ENCODE measurements around the gene ZDHHC19.
"Not testable (repeated sequence)": the region's sequence is repeated elsewhere in the genome, so short reads cannot be mapped to it uniquely, and the experiment has no call there.

ZDHHC19 gene

DNA sequence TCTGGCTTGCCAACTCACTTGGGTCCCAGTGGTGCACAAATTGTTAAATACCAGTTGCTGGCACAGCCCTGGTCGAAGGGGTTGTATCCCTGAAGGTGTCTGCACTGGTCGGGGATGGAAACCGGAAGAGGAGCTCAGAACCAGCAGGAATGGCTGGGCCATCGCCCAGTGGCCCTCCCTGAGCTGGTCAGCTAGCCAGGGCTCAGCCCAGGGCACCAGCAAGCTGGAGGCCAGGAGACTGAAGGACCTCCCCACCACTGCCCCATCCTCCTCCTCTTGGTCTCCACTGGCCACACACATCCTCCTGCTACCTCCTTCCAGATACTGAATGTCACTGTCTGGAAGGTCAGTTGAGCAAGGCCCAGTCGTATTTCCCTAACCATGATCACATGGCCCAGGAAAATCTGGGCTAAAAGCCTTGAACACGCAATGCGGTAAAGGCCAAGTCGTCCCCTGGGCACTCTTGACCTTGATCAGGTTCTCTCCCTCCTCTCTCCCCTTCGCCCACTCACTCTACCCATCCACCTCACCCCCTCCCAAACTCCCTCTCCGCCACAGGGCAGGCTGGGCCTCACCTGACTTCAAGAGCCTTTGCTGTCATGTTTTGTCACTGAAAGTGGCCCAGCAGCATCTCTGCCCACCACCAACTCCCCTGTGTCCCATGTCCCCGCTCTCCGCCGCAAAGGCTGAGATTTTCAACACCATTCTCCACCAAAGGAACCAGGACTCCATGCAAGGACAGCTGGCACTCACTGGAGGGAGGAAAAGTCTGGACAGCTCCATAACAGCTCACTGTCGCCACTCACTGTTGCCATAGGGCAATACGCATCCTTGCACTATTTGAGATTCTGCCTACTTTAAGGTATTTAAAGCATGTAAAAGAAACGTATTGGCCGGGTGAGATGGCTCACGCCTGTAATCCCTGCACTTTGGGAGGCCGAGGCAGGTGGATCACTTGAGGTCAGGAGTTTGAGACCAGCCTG lies 12.1 kb downstream of the ZDHHC19 start:
- DNase-seq, result peak; percentile 10 to 17

DNA sequence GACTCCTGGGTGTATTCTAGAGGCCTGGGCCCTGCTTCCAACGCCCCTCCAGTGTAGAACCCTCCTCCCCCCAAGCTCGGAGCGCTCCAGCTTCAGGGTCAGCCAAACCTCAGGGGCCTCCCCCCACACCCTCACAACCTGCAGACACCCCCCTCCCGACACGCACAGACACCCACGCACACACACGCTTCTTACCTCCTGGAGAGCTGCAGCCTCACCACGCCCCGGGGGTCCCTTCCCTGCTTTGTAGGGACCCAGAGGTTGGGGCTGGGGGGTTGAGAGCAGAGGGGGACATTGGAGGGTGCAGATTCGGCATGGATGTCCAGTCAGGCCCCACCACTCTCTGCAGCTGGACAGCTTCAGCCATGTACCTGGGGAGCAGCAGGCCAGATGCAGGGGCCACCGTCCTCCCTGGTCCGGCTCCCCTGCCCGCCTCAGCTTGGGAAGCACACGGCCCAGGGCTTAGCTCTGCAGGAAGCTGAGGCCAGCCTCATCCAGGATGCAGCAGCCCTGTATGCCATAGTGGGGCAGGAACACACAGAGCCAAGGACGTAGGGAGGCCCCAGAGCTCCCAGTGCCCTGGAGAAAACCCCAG lies 13.0 kb downstream of the ZDHHC19 start:
- no peak for DNase-seq

DNA sequence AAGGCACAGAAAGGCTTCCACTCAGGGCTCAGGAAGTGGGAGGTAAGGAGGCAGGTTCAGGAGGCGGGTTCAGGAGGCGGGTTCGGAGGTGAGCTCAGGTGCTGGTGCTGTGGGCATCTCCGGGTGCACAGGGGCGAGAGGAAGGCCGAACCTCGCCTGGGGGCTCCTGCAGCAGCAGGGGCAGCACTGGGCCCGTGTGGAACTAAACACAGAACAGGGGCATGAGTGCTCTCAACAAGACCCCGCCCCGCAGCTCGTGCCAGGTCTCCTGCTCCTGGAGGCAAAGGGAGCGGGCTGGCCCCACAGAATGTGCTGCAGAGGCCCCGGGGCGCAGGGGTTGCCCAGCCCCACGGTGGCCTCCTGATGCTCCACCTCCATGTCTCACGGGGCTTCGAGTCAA lies 13.7 kb downstream of the ZDHHC19 start:
- DNase-seq, result no peak

DNA sequence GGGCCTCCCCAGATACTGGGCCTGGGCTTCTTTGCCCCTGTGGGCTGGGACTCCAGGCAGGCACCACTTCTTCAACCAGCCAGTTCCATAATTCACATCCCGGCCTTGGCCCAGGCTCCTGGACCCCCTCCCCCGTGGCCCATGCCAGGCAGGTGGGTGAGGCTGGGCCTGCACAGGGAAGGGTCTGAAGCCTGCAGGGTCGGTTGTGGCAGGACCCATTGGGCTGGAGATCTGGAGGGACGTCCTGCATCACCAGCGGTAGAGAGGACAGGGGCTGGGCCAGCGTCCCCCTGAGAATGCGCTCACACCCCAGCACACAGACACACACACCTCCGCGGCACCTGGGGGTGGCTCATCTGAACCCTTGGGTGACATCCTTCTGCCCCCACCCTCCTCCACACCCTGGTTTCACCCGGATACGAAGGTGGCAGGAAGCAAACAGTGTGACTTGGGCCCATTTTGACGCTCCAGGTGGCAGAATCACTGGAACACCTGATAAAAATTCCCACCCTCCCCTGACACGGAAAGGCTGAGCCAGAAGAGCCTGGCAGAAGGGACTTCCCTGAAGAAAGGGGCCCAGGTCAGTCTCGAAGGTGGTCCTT lies 15.4 kb downstream of the ZDHHC19 start:
- DNase-seq, result no peak

DNA sequence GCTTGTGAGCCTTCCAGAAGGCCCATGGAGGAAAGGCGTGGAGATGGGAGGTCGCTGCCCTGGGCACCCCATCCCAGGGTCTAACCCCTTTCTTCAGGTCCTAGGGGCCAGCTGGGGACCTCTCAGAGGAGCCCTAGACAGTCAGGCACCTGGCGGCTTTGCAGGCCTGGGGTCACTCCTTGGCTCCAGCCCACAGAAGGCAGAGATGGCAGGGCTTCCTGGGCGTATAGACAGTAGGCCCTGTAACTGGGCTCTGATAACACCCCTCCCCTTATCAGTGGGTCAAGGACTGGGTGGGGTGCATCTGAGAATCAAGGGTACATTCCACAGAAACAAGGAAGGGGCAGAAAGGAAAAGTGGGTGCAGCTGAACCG lies 16.7 kb downstream of the ZDHHC19 start:
- no peak for DNase-seq

DNA sequence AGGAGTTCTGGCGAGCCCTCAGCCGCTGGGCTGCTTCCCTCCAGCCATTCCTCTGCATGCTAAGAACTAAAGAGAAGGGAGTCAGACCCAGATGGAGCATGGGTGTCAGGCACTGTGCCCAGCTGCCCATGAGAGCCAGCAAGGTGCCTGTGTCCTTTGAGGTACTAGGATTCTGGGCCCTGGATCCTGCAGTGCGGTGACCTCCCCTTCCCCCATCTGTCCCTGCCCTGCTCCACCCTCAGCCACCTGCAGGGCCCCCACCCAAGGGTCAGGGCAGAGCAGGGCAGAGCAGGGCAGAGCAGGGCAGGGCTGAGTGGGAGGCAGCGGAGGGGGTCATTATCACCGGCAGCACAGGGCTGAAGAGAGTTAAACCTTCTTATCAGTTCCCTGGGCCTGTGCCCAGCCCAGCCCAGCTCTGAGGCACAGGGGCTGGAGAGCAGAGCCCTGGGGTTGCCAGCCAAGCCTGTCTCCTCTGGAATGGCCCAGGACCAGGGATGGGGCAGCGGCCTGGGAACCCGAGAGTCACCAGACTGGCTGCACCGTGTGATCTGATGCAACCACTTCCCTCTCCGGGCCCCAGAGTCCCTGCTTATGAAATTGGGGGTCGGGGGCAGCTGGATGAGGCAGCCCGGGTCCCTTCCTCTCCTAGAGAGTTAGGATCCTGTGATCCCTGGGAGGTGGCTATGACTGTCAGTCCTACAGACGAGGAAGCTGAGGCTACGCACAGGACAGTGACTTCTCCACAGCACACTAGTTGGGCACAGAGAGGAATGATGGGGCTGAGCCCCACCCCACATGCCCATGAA lies 17.3 kb downstream of the ZDHHC19 start:
- DNase-seq, result no peak

DNA sequence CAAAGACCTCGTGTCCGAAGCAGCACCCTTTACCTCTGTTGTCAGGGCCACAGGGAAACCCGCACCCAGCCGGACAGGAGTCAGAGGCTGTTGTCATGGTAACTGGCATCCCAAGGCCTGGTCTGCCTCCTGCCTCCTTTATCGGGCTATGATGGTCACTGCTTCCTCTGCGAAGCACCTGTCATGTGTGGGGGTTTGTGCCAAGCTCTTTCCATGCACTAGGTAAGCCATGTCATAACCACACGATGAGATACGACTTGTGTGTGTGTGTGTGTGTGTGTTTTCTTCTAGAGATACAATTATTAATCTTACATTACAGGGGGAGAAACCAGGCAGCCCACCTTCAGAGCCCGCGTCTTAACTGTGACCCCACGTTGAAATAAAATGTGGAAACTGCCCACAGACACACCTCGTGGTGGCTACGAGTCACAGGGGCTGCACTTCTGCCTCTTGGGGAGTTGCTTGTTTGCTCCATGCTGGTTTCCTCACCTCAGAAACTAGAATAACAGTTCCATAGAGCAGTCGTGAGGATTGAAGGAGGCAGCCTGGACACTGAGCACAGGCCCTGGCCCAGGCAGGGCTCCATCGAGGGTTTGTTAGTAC lies 18.0 kb downstream of the ZDHHC19 start:
- no peak for DNase-seq

DNA sequence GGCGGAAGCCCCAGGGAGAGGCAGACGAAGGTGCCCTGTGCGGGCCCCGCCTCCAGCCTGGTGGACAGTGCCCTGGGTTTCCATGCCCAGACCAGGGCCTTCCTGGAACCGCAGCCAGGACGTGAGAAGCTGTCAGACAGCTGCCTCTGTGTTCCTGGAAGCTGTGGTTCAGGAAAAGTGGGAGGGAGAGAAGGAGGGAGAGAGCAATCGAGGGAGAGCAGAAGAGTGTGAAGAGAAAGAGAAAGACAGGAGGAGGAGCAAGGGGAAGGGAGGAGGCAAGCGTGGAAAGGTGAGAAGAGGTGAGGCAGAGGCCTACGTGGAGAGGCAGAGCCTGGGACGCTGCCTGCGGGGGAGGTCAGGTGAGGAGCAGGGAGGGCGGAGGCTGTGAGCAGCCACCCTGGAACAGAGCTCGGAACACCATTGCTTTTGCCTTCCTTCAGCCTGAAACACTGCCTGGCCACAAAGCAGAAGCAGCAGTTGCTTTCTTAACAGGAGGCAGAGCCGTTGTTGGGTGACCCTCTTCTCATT lies 18.6 kb downstream of the ZDHHC19 start:
- no peak for DNase-seq

DNA sequence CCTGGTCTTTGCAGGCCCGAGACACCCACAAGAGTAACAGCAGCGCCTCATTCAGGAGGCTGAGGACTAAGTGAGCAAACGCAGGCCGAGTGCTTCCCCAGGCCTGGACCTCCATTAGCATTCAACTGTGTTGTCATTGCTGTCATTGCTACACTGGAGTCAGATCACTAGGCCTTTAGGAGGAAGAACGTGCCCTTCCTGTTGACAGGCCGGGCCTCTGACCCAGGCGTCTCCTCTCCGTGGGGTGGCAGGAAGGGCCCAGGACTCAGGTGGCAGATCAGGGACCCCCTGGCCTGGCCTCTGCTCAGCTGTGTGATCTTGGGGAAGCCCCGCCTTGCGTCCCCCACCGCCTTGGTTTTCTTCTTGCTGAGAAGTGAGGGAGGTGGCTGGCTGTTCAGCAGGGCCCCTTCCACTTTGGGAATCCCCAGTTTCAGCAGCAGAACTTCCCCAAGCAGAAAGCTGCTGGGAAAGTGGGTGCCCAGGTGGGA lies 19.1 kb downstream of the ZDHHC19 start:
- no peak for DNase-seq

DNA sequence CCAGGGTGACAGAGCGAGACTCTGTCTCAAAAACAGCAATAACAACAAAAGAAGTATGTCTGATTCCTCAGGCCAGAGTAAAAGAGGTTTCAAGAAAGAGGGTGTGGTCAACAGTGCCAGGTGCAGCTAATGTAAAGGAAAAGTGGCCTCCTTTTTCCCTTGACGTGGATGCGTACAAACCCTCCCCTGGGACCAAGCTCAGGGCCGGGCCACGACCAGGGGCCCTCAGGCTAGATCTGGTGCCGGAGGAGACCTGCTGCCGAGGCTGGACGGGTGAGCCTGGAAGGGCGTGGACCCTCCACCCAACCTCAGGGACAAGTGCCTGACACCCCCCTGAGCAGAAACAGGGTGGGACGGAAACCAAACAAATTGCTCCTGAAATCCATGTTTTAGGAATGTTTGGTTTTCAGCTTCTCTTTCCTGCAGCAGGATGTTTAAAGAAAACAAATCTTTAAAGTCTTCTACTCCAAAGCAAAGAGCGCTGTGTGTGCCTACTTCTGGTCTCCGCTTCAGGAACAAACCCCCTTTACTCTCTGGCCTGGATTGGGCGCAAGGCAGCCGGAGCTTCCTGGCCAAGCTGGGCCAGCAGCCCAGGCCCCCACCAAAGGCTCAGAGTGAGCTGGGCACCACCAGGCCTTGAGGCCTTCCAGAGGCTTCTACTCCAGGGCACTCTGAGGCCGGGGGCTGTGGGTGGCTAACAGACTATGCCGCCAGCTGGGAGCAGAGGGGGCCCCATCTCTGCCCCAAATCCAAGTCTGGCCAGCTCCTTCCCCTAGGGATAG lies 21.4 kb downstream of the ZDHHC19 start:
- DNase-seq, result no peak

DNA sequence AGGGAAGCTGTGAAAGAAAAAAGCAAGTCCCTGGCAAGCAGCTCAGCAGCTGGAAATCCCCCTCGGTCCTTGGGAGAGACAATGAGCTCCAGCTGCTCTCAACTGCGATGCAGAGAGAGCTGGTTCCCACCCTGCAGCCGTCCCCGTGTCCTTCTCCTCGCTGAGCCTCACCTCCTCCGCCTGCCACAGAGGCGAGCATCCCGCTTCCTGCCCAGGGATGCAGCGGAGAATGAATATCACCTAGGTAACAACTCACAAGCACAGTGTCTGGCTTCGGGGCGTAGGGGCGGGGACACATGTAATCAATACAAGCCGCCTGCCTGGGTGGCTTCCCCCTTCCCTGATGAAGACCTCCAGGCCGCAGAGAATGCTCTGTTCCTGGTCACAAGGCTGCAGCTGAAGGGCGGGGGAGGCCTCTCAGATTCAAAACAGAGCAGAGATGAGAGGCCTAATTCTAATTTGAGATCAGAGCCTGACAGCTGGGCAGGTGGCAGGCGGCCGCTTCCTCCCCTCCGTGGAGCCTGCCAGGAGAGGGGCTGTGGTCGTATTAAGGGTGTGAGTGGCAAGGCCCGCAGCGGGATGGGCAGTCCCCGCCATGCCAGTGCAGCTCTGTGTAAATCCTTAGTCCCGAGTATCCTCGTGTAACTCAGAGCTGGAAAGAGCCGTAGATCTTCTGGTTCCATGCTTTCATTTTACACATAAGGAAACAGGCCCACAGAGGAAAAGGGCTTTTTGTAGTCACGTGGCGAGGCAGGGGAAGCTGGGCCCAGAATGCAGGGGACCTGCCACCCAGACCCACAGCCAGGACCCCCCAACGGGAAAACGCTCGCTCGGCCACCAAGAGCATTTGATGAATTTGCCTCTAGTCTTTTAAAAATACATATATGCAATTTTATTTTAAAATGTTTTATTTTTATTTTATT lies 24.3 kb downstream of the ZDHHC19 start:
- no peak for DNase-seq

DNA sequence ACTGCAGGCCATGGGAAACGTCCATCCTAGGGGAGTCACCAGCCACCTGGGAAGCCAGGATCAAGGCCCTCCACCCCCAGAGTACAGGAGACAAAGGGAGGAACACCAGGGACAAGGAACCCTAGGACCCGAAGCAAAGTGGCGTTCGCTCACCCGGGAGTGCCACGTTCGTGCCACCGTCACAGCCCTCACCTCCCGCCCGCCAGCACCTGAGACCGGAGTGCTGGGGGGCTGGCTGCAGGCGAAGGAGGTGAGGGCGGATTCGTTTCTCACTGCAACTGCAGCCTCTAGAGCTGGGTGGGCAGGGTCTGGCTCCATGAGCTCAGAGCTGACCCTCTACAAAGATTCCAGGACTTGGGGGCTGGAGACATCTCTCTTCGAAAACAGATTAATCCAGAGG lies 26.3 kb downstream of the ZDHHC19 start:
- no peak for DNase-seq

DNA sequence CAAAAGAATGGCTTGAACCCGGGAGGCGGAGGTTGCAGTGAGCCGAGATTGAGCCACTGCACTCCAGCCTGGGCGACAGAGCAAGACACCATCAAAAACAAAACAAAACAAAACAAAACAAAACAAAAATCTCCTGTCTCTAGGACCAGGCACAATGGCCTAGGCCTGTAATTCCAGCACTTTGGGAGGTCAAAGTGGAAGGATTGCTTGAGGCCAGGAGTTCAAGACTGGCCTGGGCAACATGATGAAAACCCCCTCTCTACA lies 27.1 kb downstream of the ZDHHC19 start:
- DNase-seq, result not testable (repeated sequence)

DNA sequence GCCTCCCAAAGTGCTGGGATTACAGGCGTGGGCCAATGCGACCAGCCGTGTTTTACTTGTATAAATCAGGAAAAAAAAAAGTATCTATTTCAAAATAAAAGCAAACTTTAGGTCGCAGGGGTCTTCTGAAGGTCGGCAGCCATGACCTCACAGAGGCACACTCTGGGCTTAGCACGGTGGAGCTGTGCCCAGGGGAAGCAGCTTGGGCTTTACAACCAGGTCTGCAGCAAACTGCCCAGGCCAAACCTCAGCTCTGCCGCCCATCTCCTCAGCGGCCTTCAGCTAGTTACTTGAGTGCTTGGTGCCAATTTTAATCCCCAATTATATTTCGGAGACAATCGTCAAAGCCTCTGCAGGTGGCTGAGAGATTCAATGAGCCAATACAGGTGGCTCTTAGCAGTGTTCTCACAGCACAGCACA lies 30.1 kb downstream of the ZDHHC19 start:
- DNase-seq, result no peak

DNA sequence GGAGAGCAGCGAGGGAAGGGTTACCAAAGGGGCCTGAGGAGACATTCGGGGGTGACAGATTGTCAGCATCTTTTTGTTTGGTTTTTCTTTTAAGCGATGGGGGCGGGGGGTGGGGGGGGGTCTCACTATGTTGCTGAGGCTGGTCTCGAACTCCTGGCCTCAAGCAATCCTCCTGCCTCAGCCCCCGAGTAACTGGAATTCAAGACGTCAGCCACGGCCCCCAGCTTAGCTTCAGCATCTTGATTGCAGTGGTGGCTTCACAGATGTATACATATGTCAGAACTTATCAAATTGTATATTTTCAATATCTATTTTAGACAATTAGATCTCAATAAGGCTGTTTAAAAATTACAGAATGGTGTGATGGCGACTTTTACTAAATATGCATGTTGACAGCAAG lies 30.9 kb downstream of the ZDHHC19 start:
- no peak for DNase-seq

DNA sequence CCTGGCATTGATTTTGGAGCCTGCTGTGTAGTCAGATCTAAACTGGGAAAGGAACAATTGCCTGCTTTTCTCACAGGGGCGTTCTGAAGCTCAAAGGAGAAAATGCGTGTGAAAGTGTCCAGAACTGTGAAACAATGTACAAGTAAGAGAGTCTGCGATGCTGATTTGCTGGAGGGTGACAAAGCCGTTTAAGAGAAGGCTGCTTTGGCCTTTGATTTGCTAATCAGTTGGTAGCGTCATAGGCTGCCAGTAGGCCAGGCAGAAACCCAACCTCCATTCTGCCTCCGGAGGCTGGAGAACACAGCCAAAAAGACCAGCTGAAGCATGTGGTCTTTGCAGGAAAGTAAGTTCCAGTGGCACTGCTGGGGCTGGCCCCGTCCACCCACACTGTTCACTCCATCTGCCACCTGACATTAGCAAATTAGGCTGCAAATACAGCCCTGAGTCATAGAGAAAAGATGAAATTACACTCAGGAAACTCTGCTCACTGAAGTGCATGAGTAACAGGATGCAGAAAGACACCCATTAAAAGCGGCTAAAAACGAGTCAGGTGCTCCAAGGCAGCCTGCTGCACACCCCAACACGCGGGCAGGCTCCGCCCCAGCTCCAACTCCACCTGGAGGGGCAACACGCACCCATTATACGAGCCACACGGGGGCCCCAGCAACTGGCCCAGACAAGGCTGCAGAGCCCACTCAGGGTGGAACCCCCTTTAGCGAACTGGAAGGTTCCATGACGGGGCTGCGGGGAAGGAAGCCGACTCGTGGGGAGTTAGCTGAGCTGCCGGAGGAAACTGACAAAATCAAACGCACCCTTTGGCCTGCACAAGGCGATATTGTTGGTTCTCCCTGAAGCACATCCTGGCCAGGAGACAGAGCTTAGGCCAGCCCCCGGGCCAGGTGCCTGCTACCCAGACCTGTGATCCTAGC lies 31.6 kb downstream of the ZDHHC19 start:
- no peak for DNase-seq

DNA sequence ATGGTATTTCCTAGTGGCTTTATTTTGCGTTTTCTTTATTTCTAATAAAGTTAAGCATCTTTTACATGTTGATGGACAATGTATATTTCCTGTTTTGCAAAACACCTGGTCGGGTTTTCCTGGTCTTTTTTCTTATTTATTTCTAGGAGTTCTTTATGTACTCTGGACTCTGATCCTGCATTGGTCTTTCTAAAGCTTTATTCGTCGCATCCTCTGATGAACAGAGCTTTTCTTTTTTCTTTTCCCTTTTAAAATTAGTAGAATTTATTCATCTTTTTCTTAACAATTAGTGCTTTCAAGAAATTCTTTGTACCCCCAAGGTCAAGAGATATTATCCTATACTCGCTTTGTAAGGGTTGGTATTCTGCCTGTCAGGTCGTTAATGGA lies 32.2 kb downstream of the ZDHHC19 start:
- no peak for DNase-seq

DNA sequence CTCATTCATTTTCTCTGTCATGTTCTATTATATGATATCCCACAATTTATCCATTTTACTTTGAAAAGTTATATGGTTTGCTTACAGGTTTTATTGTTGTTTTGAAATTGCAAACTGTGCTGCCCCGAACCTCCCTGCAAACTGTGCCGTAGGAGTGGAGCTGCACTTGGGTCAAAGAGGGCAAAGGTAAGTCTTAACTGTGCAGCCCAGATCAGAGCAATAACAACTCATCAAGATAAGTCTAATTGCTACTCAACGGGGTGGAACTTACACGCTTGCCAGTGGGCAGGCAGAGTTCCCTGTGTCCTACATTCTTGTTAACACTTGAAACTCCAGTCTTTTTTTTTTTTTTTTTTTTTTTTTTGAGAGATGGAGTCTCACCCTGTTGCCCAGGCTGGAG lies 33.2 kb downstream of the ZDHHC19 start:
- no peak for DNase-seq

DNA sequence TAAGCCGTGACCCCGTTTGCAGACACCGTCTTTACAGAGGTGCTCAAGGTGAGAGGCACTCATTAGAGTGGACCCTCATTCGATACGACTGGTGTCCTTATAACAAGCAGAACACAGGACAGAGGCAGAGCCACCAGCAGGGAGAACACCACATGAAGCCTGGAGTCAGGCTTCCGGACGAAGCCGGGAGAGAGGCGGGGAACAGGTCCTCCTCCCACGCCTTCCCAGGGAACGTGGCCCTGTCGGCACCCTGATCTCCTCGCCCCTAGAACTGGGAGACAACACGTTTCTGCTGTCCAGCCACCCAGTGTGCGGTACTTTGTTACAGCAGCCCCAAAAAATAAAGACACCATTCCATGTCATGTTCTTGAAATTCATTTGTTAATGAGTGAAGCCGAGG lies 33.6 kb downstream of the ZDHHC19 start:
- DNase-seq, result no peak

DNA sequence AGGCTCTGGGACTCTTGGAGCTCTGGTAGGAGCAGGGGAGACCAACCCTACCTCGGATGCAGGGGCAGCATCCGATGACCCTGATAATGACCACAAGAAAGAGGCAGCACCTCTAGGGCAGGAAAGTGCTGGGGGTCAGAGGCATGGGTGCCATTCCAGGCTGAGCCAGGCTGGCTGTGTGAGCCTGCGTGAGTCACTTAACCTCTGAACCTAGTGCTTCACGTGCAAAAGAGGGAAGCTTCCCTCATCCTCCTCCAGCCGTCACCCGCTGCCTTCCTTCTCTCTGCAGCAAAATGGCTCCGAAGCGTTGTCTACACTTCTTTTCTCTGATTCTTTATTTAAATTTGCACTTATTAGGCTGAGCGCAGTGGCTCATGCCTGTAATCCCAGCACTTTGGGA lies 35.5 kb downstream of the ZDHHC19 start:
- no peak for DNase-seq

Measured in SW 1271 (cell line).